GM19372 (cell line): ENCODE results near the gene UBE2E1.
"Not testable (repeated sequence)": the region's sequence is repeated elsewhere in the genome, so short reads cannot be mapped to it uniquely, and the experiment has no call there.

Experiments
- ATAC-seq: cut with Tn5 transposase; IDR thresholded peaks from one replicate; pipeline ENCODE4 v1.9.1; 2021; ENCODE audit warnings: mild to moderate bottlenecking, low read depth, moderate library complexity; ENCODE audit not compliant: unreplicated experiment

The UBE2E1 gene

GRCh38 chr3:23874359-23875112 lies 68.8 kb downstream of the UBE2E1 start:
- no peak for ATAC-seq

- no peak for ATAC-seq
Observed at GRCh38 chr3:23875113-23875725, 69.5 kb downstream of the UBE2E1 start.

- no peak for ATAC-seq
Observed at GRCh38 chr3:23876923-23877322, 71.2 kb downstream of the UBE2E1 start.

GRCh38 chr3:23877329-23877980 lies 71.7 kb downstream of the UBE2E1 start:
- ATAC-seq, result no peak

- no peak for ATAC-seq
Observed at GRCh38 chr3:23879485-23879884, 73.7 kb downstream of the UBE2E1 start.

GRCh38 chr3:23880703-23881339 lies 75.1 kb downstream of the UBE2E1 start:
- no peak for ATAC-seq

- ATAC-seq, result not testable (repeated sequence)
Observed at GRCh38 chr3:23881993-23882392, 76.2 kb downstream of the UBE2E1 start.

GRCh38 chr3:23882487-23882918 lies 76.7 kb downstream of the UBE2E1 start:
- ATAC-seq, result no peak

- no peak for ATAC-seq
Observed at GRCh38 chr3:23884481-23884880, 78.7 kb downstream of the UBE2E1 start.

- ATAC-seq, result no peak
Observed at GRCh38 chr3:23885210-23885609, 79.5 kb downstream of the UBE2E1 start.

GRCh38 chr3:23886311-23886710 lies 80.6 kb downstream of the UBE2E1 start:
- no peak for ATAC-seq

GRCh38 chr3:23888617-23889228 lies 83.0 kb downstream of the UBE2E1 start:
- ATAC-seq, result no peak

GRCh38 chr3:23889386-23889785 lies 83.6 kb downstream of the UBE2E1 start:
- ATAC-seq, result no peak

- no peak for ATAC-seq
Observed at GRCh38 chr3:23889950-23890349, 84.2 kb downstream of the UBE2E1 start.

GRCh38 chr3:23894254-23895061 lies 88.7 kb downstream of the UBE2E1 start:
- ATAC-seq, result no peak

GRCh38 chr3:23895181-23895580 lies 89.4 kb downstream of the UBE2E1 start:
- no peak for ATAC-seq

GRCh38 chr3:23900744-23901143 lies 95.0 kb downstream of the UBE2E1 start:
- no peak for ATAC-seq

GRCh38 chr3:23904545-23904944 lies 98.8 kb downstream of the UBE2E1 start:
- no peak for ATAC-seq

- ATAC-seq, result no peak
Observed at GRCh38 chr3:23909341-23909740, 103.6 kb downstream of the UBE2E1 start.

GRCh38 chr3:23911397-23911796 lies 105.6 kb downstream of the UBE2E1 start:
- ATAC-seq, result no peak
